PC-9 (cell line): ENCODE measurements around the gene LCE1C. TPM values are rescaled to one million over a fixed set of nuclear protein-coding genes. Genes with fewer than 3 reads are reported as not detected.

ENCODE experiments used
- BruUV-seq: library from RNA; stranded (reverse); fragments of 400-500 nt; replicated peaks from 2 replicates; lab custom pipeline; 2021; lab: Mats Ljungman, UMichigan
- CTCF ChIA-PET: fragments of 300-600 bp; sonication (Branson Sonifier 250); formaldehyde crosslinking; loops from one replicate; lab custom pipeline; 2022; ENCODE audit warnings: antibody characterized with exemption; lab: Charles Lee
- POLR2A ChIA-PET: fragments of 300-600 bp; sonication (Branson Sonifier 250); formaldehyde crosslinking; loops from one replicate; lab custom pipeline; 2022; ENCODE audit warnings: antibody characterized with exemption; ENCODE audit not compliant: unreplicated experiment; lab: Charles Lee
- DNase-seq, 2 experiments: peaks; one replicate each; pipeline versions ENCODE4 v3.0.0 to v3.0.0-alpha.2; 2015 to 2022; ENCODE audit warnings: mixed read lengths in 1 of 2
- H2AFZ ChIP-seq: fragments of 200-600 bp; sonication (generic); 2 replicates; pipeline ENCODE4 v1.8.1; 2017; ENCODE audit warnings: antibody characterized with exemption
- H3F3A ChIP-seq: fragments of 200-600 bp; sonication (generic); 2 replicates; pipeline ENCODE4 v1.8.1; 2017; ENCODE audit warnings: antibody characterized with exemption, mild to moderate bottlenecking, low read depth; ENCODE audit not compliant: insufficient read depth
- H3K27ac ChIP-seq: fragments of 200-600 bp; sonication (generic); 2 replicates; pipeline ENCODE4 v1.6.1; 2016; ENCODE audit warnings: mixed run types
- H3K27me3 ChIP-seq: fragments of 200-600 bp; sonication (generic); 2 replicates; pipeline ENCODE4 v1.6.1; 2016; ENCODE audit warnings: low read depth, mixed run types; ENCODE audit not compliant: insufficient read depth
- H3K36me3 ChIP-seq: fragments of 200-600 bp; sonication (generic); 2 replicates; pipeline ENCODE4 v1.6.1; 2016; ENCODE audit warnings: low read depth, mixed run types
- H3K4me1 ChIP-seq: fragments of 200-600 bp; sonication (generic); replicated peaks from 2 replicates; pipeline ENCODE4 v1.6.1; 2016; ENCODE audit warnings: mixed run types; ENCODE audit not compliant: insufficient read depth
- H3K4me2 ChIP-seq: fragments of 200-600 bp; sonication (generic); 2 replicates; pipeline ENCODE4 v1.6.1; 2017; ENCODE audit warnings: mixed run types
- H3K4me3 ChIP-seq: fragments of 200-600 bp; sonication (generic); 2 replicates; pipeline ENCODE4 v1.6.1; 2016; ENCODE audit warnings: mixed run types
- H3K79me2 ChIP-seq: fragments of 200-600 bp; sonication (generic); 2 replicates; pipeline ENCODE4 v1.6.1; 2017; ENCODE audit warnings: low read depth, mixed run types
- H3K9me2 ChIP-seq: fragments of 200-600 bp; sonication (generic); 2 replicates; pipeline ENCODE4 v1.8.1; 2017; ENCODE audit warnings: mild to moderate bottlenecking; ENCODE audit not compliant: insufficient read depth
- H3K9me3 ChIP-seq: fragments of 200-600 bp; sonication (generic); 2 replicates; pipeline ENCODE4 v1.8.1; 2016; ENCODE audit warnings: low read depth; ENCODE audit not compliant: insufficient read depth
- H4K20me1 ChIP-seq: fragments of 200-600 bp; sonication (generic); 2 replicates; pipeline ENCODE4 v1.8.1; 2017; ENCODE audit not compliant: insufficient read depth
- CTCF ChIP-seq: fragments of 200-600 bp; sonication (generic); conservative IDR thresholded peaks from 2 replicates; pipeline ENCODE4 v1.6.1; 2017; ENCODE audit warnings: mixed run types, antibody characterized with exemption, mild to moderate bottlenecking, moderate library complexity
- EZH2 ChIP-seq: fragments of 200-600 bp; sonication (generic); IDR thresholded peaks from 2 replicates; pipeline ENCODE4 v1.8.0; 2017; ENCODE audit warnings: antibody characterized with exemption, low read depth
- intact Hi-C: fragments of 100-400 bp; cut with micrococcal nuclease; formaldehyde crosslinking; loops from one replicate; pipeline ENCODE4 v1.10.0; 2022; ENCODE audit not compliant: unreplicated experiment
- total RNA-seq: library from RNA; stranded (reverse); gene quantifications from 2 replicates; pipeline ENCODE4 v1.2.3, GENCODE V29; 2021

LCE1C gene
- total RNA-seq, 1 experiment from 2014 or later, result not detected

- ChIA-PET POLR2A (no interaction called here), CTCF (no interaction called here)
- H3K9me3 ChIP-seq, result no peaks in the 10 kb centered on the region
- DNase-seq, result no peak
- H3K4me3 ChIP-seq, result no peak overlapping the region
- no peaks in the 10 kb centered on the region for H3K79me2 ChIP-seq
- no peaks in the 10 kb centered on the region for H4K20me1 ChIP-seq
- TF ChIP-seq CTCF (no peak), EZH2 (no peak)
- no TSS peak for BruUV-seq
- H3K36me3 ChIP-seq, result no peaks in the 10 kb centered on the region
- H3K27me3 ChIP-seq, result peaks cover 55% of the 10 kb centered on the region
- no peak overlapping the region for H2AFZ ChIP-seq
- no peak overlapping the region for H3K4me2 ChIP-seq
- no peaks in the 10 kb centered on the region for H3K9me2 ChIP-seq
- H3K4me1 ChIP-seq, result no peaks in the 10 kb centered on the region
- no peaks in the 10 kb centered on the region for H3F3A ChIP-seq
- intact Hi-C loops, result no loop called here
- H3K27ac ChIP-seq, result no peak overlapping the region
These were observed 46.8 kb downstream of the LCE1C start for GRCh38 chr1:152759453-152760173.

DNA sequence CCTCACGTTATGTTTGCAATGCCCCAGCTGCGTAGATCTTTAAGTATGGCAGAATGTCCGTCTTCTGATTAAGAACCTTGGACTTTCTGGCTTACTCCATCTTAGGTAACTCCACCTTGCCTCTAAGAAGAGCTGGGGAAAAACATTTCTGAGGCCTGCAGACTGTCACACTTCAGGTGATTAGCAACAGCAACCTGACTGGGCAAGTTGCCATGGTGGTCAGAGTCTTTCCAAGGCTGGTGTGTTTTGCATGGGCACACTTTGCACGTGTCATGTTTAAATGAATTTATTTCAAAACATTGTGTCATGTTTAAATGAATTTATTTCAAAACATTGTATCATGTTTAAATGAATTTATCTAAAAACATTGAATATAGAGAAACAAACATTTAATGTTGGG is 47.8 kb downstream of the LCE1C start:
- Histone ChIP-seq H2AFZ (no peak overlapping the region), H3K27me3 (peaks cover 57% of the 10 kb centered on the region), H3K79me2 (no peaks in the 10 kb centered on the region), H3K36me3 (no peaks in the 10 kb centered on the region), H3F3A (no peaks in the 10 kb centered on the region), H3K9me3 (no peaks in the 10 kb centered on the region), H3K9me2 (no peaks in the 10 kb centered on the region), H3K4me2 (no peak overlapping the region), H4K20me1 (no peaks in the 10 kb centered on the region), H3K4me3 (no peak overlapping the region), H3K27ac (no peak overlapping the region), H3K4me1 (no peaks in the 10 kb centered on the region)
- no TSS peak for BruUV-seq
- TF ChIP-seq EZH2, result no peak
- no peak for TF ChIP-seq CTCF
- ChIA-PET CTCF (no interaction called here), POLR2A (no interaction called here)
- intact Hi-C loops, result no loop called here
- no peak for DNase-seq

DNA sequence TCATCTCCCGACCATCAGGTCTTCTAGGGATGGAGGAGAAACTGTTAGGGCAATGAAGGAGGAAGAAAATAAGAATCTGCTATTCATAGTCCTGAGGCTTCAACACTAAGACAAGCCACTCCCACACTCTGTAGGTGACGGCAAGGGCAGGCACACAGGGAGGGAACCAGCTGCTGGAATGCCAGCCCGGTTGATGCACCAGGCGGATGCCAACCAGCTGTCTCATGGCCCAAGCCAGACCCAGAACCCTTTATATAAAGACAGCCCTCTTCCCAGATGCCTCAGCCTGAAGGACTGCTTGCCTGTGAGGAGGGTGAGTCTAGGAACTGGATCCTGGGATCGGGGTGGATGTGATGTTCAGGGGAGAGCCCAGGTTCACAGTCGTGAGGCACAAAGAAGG is 48.7 kb downstream of the LCE1C start, which contains the start of gene KPRP:
TSS of gene KPRP (plus strand) at position 279 of the 400 bp plus-strand sequence. CDS start 1,564 bp downstream, outside the sequence.
- Histone ChIP-seq H3K9me2 (no peaks in the 10 kb centered on the region), H4K20me1 (no peaks in the 10 kb centered on the region), H3K4me3 (no peak within 1 kb of the TSS), H3K4me1 (no peaks in the 10 kb centered on the region), H3K9me3 (no peaks in the 10 kb centered on the region), H2AFZ (no peak within 1 kb of the TSS), H3K27ac (no peak within 1 kb of the TSS), H3K4me2 (no peak within 1 kb of the TSS), H3K27me3 (peaks cover 57% of the 10 kb centered on the region), H3F3A (no peaks in the 10 kb centered on the region), H3K36me3 (no peaks in the 10 kb centered on the region), H3K79me2 (no peaks in the 10 kb centered on the region)
- POLR2A ChIA-PET, result no interaction called here
- DNase-seq, result no peak
- intact Hi-C loops, result no loop called here
- TF ChIP-seq CTCF (no peak), EZH2 (no peak)
- BruUV-seq, result no TSS peak
- CTCF ChIA-PET, result no interaction called here
